GM23338 (cell line): ENCODE data around the gene SPINK13. TPM values are rescaled to one million over a fixed set of nuclear protein-coding genes. Genes with fewer than 3 reads are reported as not detected.

Experiments used
- ATAC-seq: fragments of 200-7000 bp; cut with Tn5 transposase; 3 replicates; pipeline ENCODE4 v1.9.1; 2020
- DNase-seq: peaks from one replicate; pipeline ENCODE4 v3.0.0-alpha.2; 2015; ENCODE audit warnings: low spot score
- H2AFZ ChIP-seq: fragments of 200-600 bp; sonication (generic); 2 replicates; pipeline ENCODE4 v1.8.0; 2016; ENCODE audit warnings: antibody characterized with exemption, mild to moderate bottlenecking, moderate library complexity
- H3F3A ChIP-seq: fragments of 200-600 bp; sonication (generic); replicated peaks from 2 replicates; pipeline ENCODE4 v1.8.0; 2017; ENCODE audit warnings: antibody characterized with exemption, mixed run types, low read depth
- H3K27ac ChIP-seq: fragments of 200-600 bp; sonication (generic); 2 replicates; pipeline ENCODE4 v1.6.1; 2016; ENCODE audit warnings: low read depth
- H3K27me3 ChIP-seq: fragments of 200-600 bp; sonication (generic); 2 replicates; pipeline ENCODE4 v1.8.0; 2016; ENCODE audit warnings: mild to moderate bottlenecking, mixed run types, moderate library complexity; ENCODE audit not compliant: insufficient read depth
- H3K36me3 ChIP-seq: fragments of 200-600 bp; sonication (generic); 2 replicates; pipeline ENCODE4 v1.8.0; 2016; ENCODE audit warnings: mild to moderate bottlenecking; ENCODE audit not compliant: insufficient read depth
- H3K4me1 ChIP-seq: fragments of 200-600 bp; sonication (generic); 2 replicates; pipeline ENCODE4 v1.8.0; 2016; ENCODE audit warnings: mild to moderate bottlenecking, moderate library complexity; ENCODE audit not compliant: insufficient read depth
- H3K4me2 ChIP-seq: fragments of 200-600 bp; sonication (generic); 2 replicates; pipeline ENCODE4 v1.7.1; 2017; ENCODE audit warnings: mixed run types
- H3K4me3 ChIP-seq: fragments of 200-600 bp; sonication (generic); 2 replicates; pipeline ENCODE4 v1.6.1; 2016; ENCODE audit warnings: mixed run types
- H3K79me2 ChIP-seq: fragments of 200-600 bp; sonication (generic); replicated peaks from 2 replicates; pipeline ENCODE4 v1.8.0; 2017; ENCODE audit warnings: mild to moderate bottlenecking; ENCODE audit not compliant: insufficient read depth
- H3K9me2 ChIP-seq: fragments of 200-600 bp; sonication (generic); 2 replicates; pipeline ENCODE4 v1.8.0; 2017; ENCODE audit not compliant: insufficient read depth
- H4K20me1 ChIP-seq: fragments of 200-600 bp; sonication (generic); replicated peaks from 2 replicates; pipeline ENCODE4 v1.8.0; 2017; ENCODE audit warnings: mild to moderate bottlenecking; ENCODE audit not compliant: insufficient read depth
- H3K27ac Mint-ChIP-seq: 2 replicates; pipeline ENCODE4 v1.8.0; 2020; ENCODE audit warnings: inconsistent platforms, mild to moderate bottlenecking, moderate library complexity, mixed read lengths
- H3K27me3 Mint-ChIP-seq: 3 replicates; pipeline ENCODE4 v1.8.0; 2022; ENCODE audit warnings: low read depth, mild to moderate bottlenecking, moderate library complexity, mixed read lengths, inconsistent platforms; ENCODE audit not compliant: insufficient read depth, poor library complexity
- H3K36me3 Mint-ChIP-seq: 3 replicates; pipeline ENCODE4 v1.8.0; 2021; ENCODE audit warnings: low read depth, mild to moderate bottlenecking, inconsistent platforms, moderate library complexity, mixed read lengths
- H3K4me1 Mint-ChIP-seq: 3 replicates; pipeline ENCODE4 v1.8.0; 2020; ENCODE audit warnings: mild to moderate bottlenecking, inconsistent platforms, mixed read lengths
- H3K4me3 Mint-ChIP-seq: 3 replicates; pipeline ENCODE4 v1.8.0; 2021; ENCODE audit warnings: moderate library complexity, mild to moderate bottlenecking, inconsistent platforms, mixed read lengths
- H3K9me3 Mint-ChIP-seq: 3 replicates; pipeline ENCODE4 v1.8.0; 2020; ENCODE audit warnings: moderate library complexity, mild to moderate bottlenecking, inconsistent platforms, mixed read lengths
- CREB1 ChIP-seq: fragments of 250-450 bp; sonication (Bioruptor Pico); IDR thresholded peaks from 2 replicates; pipeline ENCODE4 v1.5.0; 2020; ENCODE audit warnings: low read depth, mild to moderate bottlenecking, moderate library complexity
- CTCF ChIP-seq, 2 experiments: fragments of 200-600 bp in 1 of 2; sonication (generic) in 1 of 2; conservative IDR thresholded peaks; 2 replicates each; pipeline versions ENCODE4 v1.5.1 to v1.6.1; 2016 to 2017; ENCODE audit warnings: antibody characterized with exemption in 2 of 2, low read depth in 2 of 2, mild to moderate bottlenecking in 2 of 2, moderate library complexity in 1 of 2
- ETS1 ChIP-seq: IDR thresholded peaks from 2 replicates; pipeline ENCODE4 v1.6.1; 2016; ENCODE audit warnings: antibody characterized with exemption
- EZH2 ChIP-seq: fragments of 200-600 bp; sonication (generic); IDR thresholded peaks from one replicate; pipeline ENCODE4 v1.8.0; 2017; ENCODE audit warnings: antibody characterized with exemption, mild to moderate bottlenecking, low read depth; ENCODE audit not compliant: unreplicated experiment
- NANOG ChIP-seq: IDR thresholded peaks from 2 replicates; pipeline ENCODE4 v1.6.1; 2016; ENCODE audit warnings: antibody characterized with exemption, borderline replicate concordance
- POLR2AphosphoS5 ChIP-seq: IDR thresholded peaks from 2 replicates; pipeline ENCODE4 v1.6.1; 2016; ENCODE audit warnings: antibody characterized with exemption, low read depth
- REST ChIP-seq: IDR thresholded peaks from one replicate; pipeline ENCODE4 v1.6.1; 2018; ENCODE audit warnings: antibody characterized with exemption; ENCODE audit not compliant: unreplicated experiment
- STAT1 ChIP-seq: IDR thresholded peaks from one replicate; pipeline ENCODE4 v1.6.1; 2016; ENCODE audit warnings: antibody characterized with exemption; ENCODE audit not compliant: unreplicated experiment
- ZNF114 ChIP-seq: fragments of 250-450 bp; sonication (Bioruptor Pico); IDR thresholded peaks from 2 replicates; pipeline ENCODE4 v1.5.0; 2020; ENCODE audit warnings: mild to moderate bottlenecking, moderate library complexity
- ZNF331 ChIP-seq: fragments of 250-450 bp; sonication (Bioruptor Pico); IDR thresholded peaks from 2 replicates; pipeline ENCODE4 v1.5.0; 2020; ENCODE audit warnings: low read depth, mild to moderate bottlenecking, moderate library complexity
- polyA plus RNA-seq: library from polyadenylated mRNA; unstranded; fragments of >200 nt; fragmentation: Nextera tagmentation; extraction: Ambion mirVana; gene quantifications from 2 replicates; pipeline ENCODE4 v1.2.1, GENCODE V29; 2016
- total RNA-seq: library from RNA; depleted of rRNA; stranded (reverse); fragments of >200 nt; shearing (Covaris generic); gene quantifications from 2 replicates; pipeline ENCODE4 v1.2.3, GENCODE V29; 2014

SPINK13 gene
- total and polyA plus RNA-seq, 2 experiments from 2014 or later: not detected

- H3K4me3 Mint-ChIP-seq: no peak overlapping the region
- no peak for DNase-seq
- H3K9me3 Mint-ChIP-seq: peaks cover 10% of the 10 kb centered on the region; the same call in 2 of the 3 replicates
- no peaks in the 10 kb centered on the region for H3K27me3 ChIP-seq
- H3K79me2 ChIP-seq: no peaks in the 10 kb centered on the region
- H3K4me2 ChIP-seq: no peak overlapping the region
- no peaks in the 10 kb centered on the region for H3F3A ChIP-seq
- H3K36me3 Mint-ChIP-seq: no peaks in the 10 kb centered on the region
- H3K4me1 Mint-ChIP-seq: no peaks in the 10 kb centered on the region; the same call in 1 of the 3 replicates
- no peak overlapping the region for H3K27ac ChIP-seq
- H3K9me2 ChIP-seq: peaks cover 12% of the 10 kb centered on the region; the same call in 1 of the 2 replicates
- no peaks in the 10 kb centered on the region for H3K4me1 ChIP-seq
- no peaks in the 10 kb centered on the region; the same call in 1 of the 2 replicates for H4K20me1 ChIP-seq
- no peak overlapping the region for H3K4me3 ChIP-seq
- peaks cover 2% of the 10 kb centered on the region for H3K27me3 Mint-ChIP-seq
- H3K36me3 ChIP-seq: no peaks in the 10 kb centered on the region
- no peak for ATAC-seq
- TF ChIP-seq ZNF114 (CRISPR knock-in tag): no peak
- no peak for TF ChIP-seq NANOG
- no peak for TF ChIP-seq CREB1
- H3K27ac Mint-ChIP-seq: no peak overlapping the region
- H2AFZ ChIP-seq: no peak overlapping the region
These were observed 42.9 kb downstream of the SPINK13 start for GRCh38 chr5:148311484-148311883.

- no peaks in the 10 kb centered on the region; the same call in 1 of the 2 replicates for H4K20me1 ChIP-seq
- no peak within 1 kb of the TSS for H3K4me3 ChIP-seq
- Mint-ChIP-seq H3K36me3 (no peaks in the 10 kb centered on the region), H3K27ac (no peak within 1 kb of the TSS), H3K9me3 (peaks cover 10% of the 10 kb centered on the region; the same call in 2 of the 3 replicates), H3K4me1 (no peaks in the 10 kb centered on the region; the same call in 1 of the 3 replicates), H3K4me3 (no peak within 1 kb of the TSS), H3K27me3 (peaks cover 2% of the 10 kb centered on the region)
- H3K27ac ChIP-seq: no peak within 1 kb of the TSS
- no peaks in the 10 kb centered on the region for H3K36me3 ChIP-seq
- H3K79me2 ChIP-seq: no peaks in the 10 kb centered on the region
- no peaks in the 10 kb centered on the region for H3K4me1 ChIP-seq
- DNase-seq (no peak), ATAC-seq (no peak)
- peaks cover 11% of the 10 kb centered on the region; the same call in 1 of the 2 replicates for H3K9me2 ChIP-seq
- H3K4me2 ChIP-seq: no peak within 1 kb of the TSS
- H2AFZ ChIP-seq: no peak within 1 kb of the TSS
- no peaks in the 10 kb centered on the region for H3F3A ChIP-seq
- no peaks in the 10 kb centered on the region for H3K27me3 ChIP-seq
- TF ChIP-seq CTCF (conservative IDR thresholded peaks at IDR 0.05; ENCODE audit: low read depth in 2 of 2): no peak
- TF ChIP-seq ZNF114 (CRISPR knock-in tag): no peak
- TF ChIP-seq EZH2: no peak
- TF ChIP-seq CREB1: no peak
- TF ChIP-seq ETS1: no peak
- TF ChIP-seq STAT1: no peak
- no peak for TF ChIP-seq POLR2AphosphoS5
- TF ChIP-seq ZNF331 (CRISPR knock-in tag): no peak
- no peak for TF ChIP-seq REST
- TF ChIP-seq NANOG: no peak
These were observed 43.6 kb downstream of the SPINK13 start, which contains the start of gene SPINK7 for GRCh38 chr5:148312153-148312552. SPINK7 (plus strand) TSS chr5:148312423; CDS start chr5:148312484, 61 bp downstream.
